A549 (cell line): Measurements from ENCODE around the gene TOGARAM2. TPM values are rescaled to one million over a fixed set of nuclear protein-coding genes. Genes with fewer than 3 reads are reported as not detected.

Source experiments
- ATAC-seq, 2 experiments: fragments of 200-7000 bp in 1 of 2; fragments of >200 bp in 1 of 2; cut with Nextera tagmentation in 1 of 2; cut with Tn5 transposase in 1 of 2; 3 replicates each; pipeline versions ENCODE4 v1.8.0 to v1.9.1; 2018 to 2020; ENCODE audit warnings: mild to moderate bottlenecking in 1 of 2, moderate library complexity in 1 of 2
- CTCF ChIA-PET: fragments of 300-600 bp; sonication (Branson Sonifier 250); formaldehyde crosslinking; extraction: SDS; loops from one replicate; lab custom pipeline; 2021; ENCODE audit warnings: antibody characterized with exemption, inconsistent platforms; lab: Yijun Ruan, JAX
- POLR2A ChIA-PET: fragments of 350-600 bp; formaldehyde crosslinking; extraction: SDS; loops from one replicate; lab custom pipeline; 2021; ENCODE audit warnings: antibody characterized with exemption, inconsistent platforms; lab: Yijun Ruan, JAX
- DNase-seq, 2 experiments: peaks; one replicate each; pipeline versions ENCODE4 v3.0.0 to v3.0.0-alpha.2; 2011 to 2016; ENCODE audit warnings: low read depth in 1 of 2, low spot score in 1 of 2
- FAIRE-seq: peaks from 2 replicates; lab custom pipeline; 2011; peaks lifted over from hg19 to GRCh38; lab: Jason Lieb, UNC
- H3K27ac ChIP-seq, 2 experiments: fragments of >200 bp; sonication (Bioruptor Twin); formaldehyde crosslinking; 3 replicates each; pipeline ENCODE4 v1.5.1; 2016 to 2017
- H3K4me1 ChIP-seq: fragments of >200 bp; sonication (Bioruptor Twin); formaldehyde crosslinking; 3 replicates; pipeline ENCODE4 v1.6.1; 2016
- H3K4me2 ChIP-seq: fragments of >200 bp; sonication (Bioruptor Twin); formaldehyde crosslinking; 3 replicates; pipeline ENCODE4 v1.6.1; 2016
- H3K4me3 ChIP-seq: fragments of >200 bp; sonication (Bioruptor Twin); formaldehyde crosslinking; 3 replicates; pipeline ENCODE4 v1.5.1; 2016
- H3K9me3 ChIP-seq: fragments of >200 bp; sonication (Bioruptor Twin); formaldehyde crosslinking; 3 replicates; pipeline ENCODE4 v1.6.1; 2016
- ATOH8 ChIP-seq: fragments of 250-450 bp; sonication (Bioruptor Pico); IDR thresholded peaks from 2 replicates; pipeline ENCODE4 v1.5.0; 2020; ENCODE audit warnings: low read depth, mild to moderate bottlenecking, moderate library complexity
- CBX2 ChIP-seq: fragments of 200-600 bp; sonication (generic); IDR thresholded peaks from 2 replicates; pipeline ENCODE4 v1.6.1; 2016; ENCODE audit warnings: low read depth, mild to moderate bottlenecking, borderline replicate concordance
- CBX8 ChIP-seq: fragments of 200-600 bp; sonication (generic); IDR thresholded peaks from 2 replicates; pipeline ENCODE4 v1.6.1; 2016
- CTCF ChIP-seq: fragments of >200 bp; sonication (Bioruptor Twin); formaldehyde crosslinking; IDR thresholded peaks from 3 replicates; pipeline ENCODE4 v1.5.1; 2016
- E2F6 ChIP-seq: IDR thresholded peaks from 2 replicates; pipeline ENCODE4 v1.6.1; 2012; ENCODE audit warnings: low read depth, borderline replicate concordance
- EP300 ChIP-seq, 2 experiments: fragments of >200 bp; sonication (Bioruptor Twin); formaldehyde crosslinking; IDR thresholded peaks; 2 replicates in 1 of 2; 3 replicates in 1 of 2; pipeline ENCODE4 v1.6.1; 2016 to 2017
- ESRRA ChIP-seq: fragments of 150-350 bp; IDR thresholded peaks from 2 replicates; pipeline ENCODE4 v1.6.1; 2014; ENCODE audit warnings: mild to moderate bottlenecking, low read length, borderline replicate concordance
- MAX ChIP-seq: IDR thresholded peaks from 2 replicates; pipeline ENCODE4 v1.6.1; 2012
- MAZ ChIP-seq: fragments of 150-350 bp; IDR thresholded peaks from 2 replicates; pipeline ENCODE4 v1.6.1; 2014; ENCODE audit warnings: antibody characterized with exemption, low read depth, low read length, borderline replicate concordance
- MYC ChIP-seq: IDR thresholded peaks from 2 replicates; pipeline ENCODE4 v1.6.1; 2012; ENCODE audit warnings: mild to moderate bottlenecking, inconsistent platforms, low read length, improper control_type of control experiment, borderline replicate concordance
- RAD21 ChIP-seq, 2 experiments: fragments of >200 bp in 1 of 2; sonication (Bioruptor Twin) in 1 of 2; formaldehyde crosslinking in 1 of 2; IDR thresholded peaks in 1 of 2; conservative IDR thresholded peaks in 1 of 2; 2 replicates in 1 of 2; 3 replicates in 1 of 2; pipeline ENCODE4 v1.6.1; 2012 to 2018; ENCODE audit warnings: inconsistent platforms in 1 of 2
- RARB ChIP-seq: fragments of 250-450 bp; sonication (Bioruptor Pico); IDR thresholded peaks from 2 replicates; pipeline ENCODE4 v1.8.0; 2021; ENCODE audit warnings: mild to moderate bottlenecking, moderate library complexity
- SMC3 ChIP-seq: fragments of >200 bp; sonication (Bioruptor Twin); formaldehyde crosslinking; IDR thresholded peaks from 3 replicates; pipeline ENCODE4 v1.6.1; 2018; ENCODE audit warnings: inconsistent platforms
- SREBF2 ChIP-seq: fragments of 450-650 bp; IDR thresholded peaks from 2 replicates; pipeline ENCODE4 v1.6.1; 2014; ENCODE audit warnings: mild to moderate bottlenecking, moderate library complexity
- USF2 ChIP-seq: fragments of 450-650 bp; IDR thresholded peaks from 2 replicates; pipeline ENCODE4 v1.6.1; 2014; ENCODE audit warnings: antibody characterized with exemption
- ZNF302 ChIP-seq: fragments of 250-450 bp; sonication (Bioruptor Pico); IDR thresholded peaks from 2 replicates; pipeline ENCODE4 v1.9.0; 2021; ENCODE audit warnings: inconsistent platforms, mild to moderate bottlenecking, moderate library complexity
- WGBS: methylation state at CpG from one replicate; pipeline ENCODE4 v1.1.6; 2017; ENCODE audit errors: missing lambda C conversion rate; 5-methylcytosine and 5-hydroxymethylcytosine counted together
- polyA plus RNA-seq, 4 experiments: library from polyadenylated mRNA; depleted of rRNA in 3 of 4; stranded (reverse); fragments of >200 nt; fragmentation: RNase III in 1 of 4; extraction: RNeasy Plus Mini Kit Qiagen cat#74134 plus additional on column Dnase treatment in 1 of 4; gene quantifications; 2 replicates in 3 of 4; 3 replicates in 1 of 4; pipeline ENCODE4 v1.2.3, GENCODE V29; 2011 to 2017
- TF ChIP-seq, protein P1 (sequence below): fragments of 250-450 bp; sonication (Bioruptor Pico); IDR thresholded peaks from 2 replicates; pipeline ENCODE4 v1.5.0; 2021; ENCODE audit warnings: mild to moderate bottlenecking, moderate library complexity, borderline replicate concordance

Gene TOGARAM2
- polyA plus RNA-seq, 2 of the 4 experiments (the other 2 are of a cell fraction): 0.14 to 0.35 TPM

GRCh38 chr2:29053223-29053622 lies 72.1 kb downstream of the TOGARAM2 start (continued):
- TF ChIP-seq, protein P1, sequence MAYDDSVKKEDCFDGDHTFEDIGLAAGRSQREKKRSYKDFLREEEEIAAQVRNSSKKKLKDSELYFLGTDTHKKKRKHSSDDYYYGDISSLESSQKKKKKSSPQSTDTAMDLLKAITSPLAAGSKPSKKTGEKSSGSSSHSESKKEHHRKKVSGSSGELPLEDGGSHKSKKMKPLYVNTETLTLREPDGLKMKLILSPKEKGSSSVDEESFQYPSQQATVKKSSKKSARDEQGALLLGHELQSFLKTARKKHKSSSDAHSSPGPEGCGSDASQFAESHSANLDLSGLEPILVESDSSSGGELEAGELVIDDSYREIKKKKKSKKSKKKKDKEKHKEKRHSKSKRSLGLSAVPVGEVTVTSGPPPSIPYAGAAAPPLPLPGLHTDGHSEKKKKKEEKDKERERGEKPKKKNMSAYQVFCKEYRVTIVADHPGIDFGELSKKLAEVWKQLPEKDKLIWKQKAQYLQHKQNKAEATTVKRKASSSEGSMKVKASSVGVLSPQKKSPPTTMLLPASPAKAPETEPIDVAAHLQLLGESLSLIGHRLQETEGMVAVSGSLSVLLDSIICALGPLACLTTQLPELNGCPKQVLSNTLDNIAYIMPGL (CRISPR knock-in tag): no peak

DNA sequence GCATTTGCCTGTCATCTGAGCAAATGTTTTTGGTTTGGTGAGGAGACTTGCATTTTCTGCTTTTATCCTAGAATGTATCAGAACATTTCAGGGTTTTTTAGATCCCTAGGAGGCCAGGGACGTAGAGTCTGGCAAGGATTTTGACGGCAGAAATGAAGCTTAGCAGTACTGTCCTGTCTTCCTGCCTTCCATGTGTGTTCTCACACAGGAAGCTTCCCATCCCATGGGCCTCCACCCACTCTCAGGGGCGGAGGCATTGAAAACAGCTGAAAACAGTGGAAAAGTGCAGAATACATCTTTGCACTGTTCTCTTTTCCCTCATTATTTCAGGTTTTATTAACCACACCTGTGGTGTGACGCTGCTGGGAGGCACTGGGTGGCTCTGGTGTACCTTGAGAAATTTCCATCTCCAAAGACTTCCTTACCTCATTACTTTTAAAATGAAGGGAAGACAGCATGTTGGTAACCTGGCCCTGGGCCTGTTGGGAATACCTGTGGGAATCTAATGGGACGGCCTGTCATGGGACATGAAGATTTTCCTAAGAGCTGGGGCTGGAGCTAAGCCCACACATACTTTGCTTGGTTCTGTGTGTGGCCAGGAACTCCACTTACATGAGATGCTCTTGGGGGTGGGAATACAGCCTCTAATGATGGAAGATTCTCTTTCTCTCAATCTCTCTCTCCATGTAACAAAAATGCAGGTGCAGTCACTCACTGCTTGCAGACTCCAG lies 72.7 kb downstream of the TOGARAM2 start:
- H3K27ac ChIP-seq: no peak overlapping the region
- no peaks in the 10 kb centered on the region for H3K4me1 ChIP-seq
- H3K9me3 ChIP-seq: no peaks in the 10 kb centered on the region
- POLR2A ChIA-PET: interaction anchor here (0.6 kb wide), 1 partner anchor 60 kb away, joined by 3 read pairs; no protein-coding TSS in a partner anchor
- ATAC-seq: peak; percentile 48 to 62; a peak in 4 of 6 replicates
- DNase-seq: peak in 1 of 2 experiments; percentile 21
- TF ChIP-seq SMC3 (peak; percentile 67), CTCF (peak; percentile 32; the same call in 1 of the 3 replicates), RAD21 (conservative IDR thresholded peaks at IDR 0.05 in 1 of 2, IDR thresholded peaks at IDR 0.05 in 1 of 2) (peak; percentile 60 to 61), USF2 (no peak)
- CTCF ChIA-PET: interaction anchor here (0.7 to 3.0 kb wide), 16 partner anchors 9 to 159 kb away, joined by 3 to 19 read pairs (median 4); no protein-coding TSS in a partner anchor
- WGBS: 88% methylated on average over 5 of the region's 5 CpGs
- H3K4me3 ChIP-seq: no peak overlapping the region
- FAIRE-seq: no peak
- no peak overlapping the region for H3K4me2 ChIP-seq

DNA sequence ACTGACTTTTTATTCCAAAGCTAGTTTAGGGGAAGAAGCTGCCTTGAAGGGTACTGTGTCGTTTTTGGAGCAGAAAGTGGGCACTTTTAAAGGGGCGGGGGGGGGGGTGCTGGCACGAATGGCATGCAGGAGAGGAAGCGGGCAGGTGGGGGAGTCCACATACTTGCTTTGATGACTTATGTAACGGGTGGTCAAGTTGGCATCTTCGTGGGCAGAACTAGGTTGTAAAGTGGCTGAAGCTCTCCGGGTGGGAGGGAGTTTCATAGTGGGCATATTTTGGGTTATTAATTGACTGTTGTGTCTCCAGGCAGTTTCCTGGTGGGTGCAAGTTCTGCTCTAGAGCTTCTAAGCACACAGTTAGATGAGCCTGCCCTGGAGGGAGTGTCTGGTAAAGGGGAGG lies 73.3 kb downstream of the TOGARAM2 start:
- H3K9me3 ChIP-seq: no peaks in the 10 kb centered on the region
- TF ChIP-seq MAZ (no peak), E2F6 (no peak), ATOH8 (CRISPR knock-in tag) (no peak), MAX (no peak), SREBF2 (no peak), CBX8 (no peak), CBX2 (no peak), ESRRA (no peak), RARB (no peak), ZNF302 (CRISPR knock-in tag) (no peak), EP300 (IDR thresholded peaks at IDR 0.05) (no peak), MYC (no peak)
- TF ChIP-seq, all 56 proteins: peak for 0
- FAIRE-seq: no peak
- Histone ChIP-seq H3K4me1 (no peaks in the 10 kb centered on the region), H3K4me3 (no peak overlapping the region), H3K4me2 (no peak overlapping the region), H3K27ac (no peak overlapping the region)
- CTCF ChIA-PET: interaction anchor here (0.6 to 3.0 kb wide), 14 partner anchors 9 to 153 kb away, joined by 3 to 19 read pairs (median 4); no protein-coding TSS in a partner anchor
- POLR2A ChIA-PET: interaction anchor here (0.6 kb wide), 1 partner anchor 59 kb away, joined by 3 read pairs; no protein-coding TSS in a partner anchor
- no peak for DNase-seq
- no peak for ATAC-seq
- 84% methylated on average over 5 of the region's 7 CpGs for WGBS
